GM23248 (cell line): ENCODE measurements around the gene CCDC51. TPM values are rescaled to one million over a fixed set of nuclear protein-coding genes. Genes with fewer than 3 reads are reported as not detected.

Experiments
- DNase-seq: peaks from one replicate; pipeline ENCODE4 v3.0.0-alpha.2; 2015
- H2AFZ ChIP-seq: fragments of 200-600 bp; sonication (generic); 2 replicates; pipeline ENCODE4 v1.6.1; 2016; ENCODE audit warnings: antibody characterized with exemption
- H3F3A ChIP-seq: fragments of 200-600 bp; sonication (generic); 2 replicates; pipeline ENCODE4 v1.6.1; 2016; ENCODE audit warnings: mild to moderate bottlenecking, antibody characterized with exemption, mixed run types; ENCODE audit not compliant: insufficient read depth
- H3K27ac ChIP-seq: fragments of 200-600 bp; sonication (generic); 2 replicates; pipeline ENCODE4 v1.5.1; 2016; ENCODE audit warnings: mild to moderate bottlenecking
- H3K27me3 ChIP-seq: fragments of 200-600 bp; sonication (generic); replicated peaks from 2 replicates; pipeline ENCODE4 v1.6.1; 2016; ENCODE audit warnings: mild to moderate bottlenecking; ENCODE audit not compliant: insufficient read depth
- H3K36me3 ChIP-seq: fragments of 200-600 bp; sonication (generic); 2 replicates; pipeline ENCODE4 v1.6.1; 2016; ENCODE audit warnings: low read depth, mild to moderate bottlenecking
- H3K4me1 ChIP-seq: fragments of 200-600 bp; sonication (generic); 2 replicates; pipeline ENCODE4 v1.6.1; 2016; ENCODE audit warnings: mild to moderate bottlenecking; ENCODE audit not compliant: insufficient read depth
- H3K4me2 ChIP-seq: fragments of 200-600 bp; sonication (generic); one replicate; pipeline ENCODE4 v1.6.1; 2016; ENCODE audit warnings: mild to moderate bottlenecking; ENCODE audit not compliant: unreplicated experiment
- H3K4me3 ChIP-seq: fragments of 200-600 bp; sonication (generic); 2 replicates; pipeline ENCODE4 v1.5.1; 2016; ENCODE audit warnings: mild to moderate bottlenecking
- H3K79me2 ChIP-seq: fragments of 200-600 bp; sonication (generic); 2 replicates; pipeline ENCODE4 v1.6.1; 2016; ENCODE audit warnings: mild to moderate bottlenecking; ENCODE audit not compliant: insufficient read depth
- H3K9ac ChIP-seq: fragments of 200-600 bp; sonication (generic); 2 replicates; pipeline ENCODE4 v1.6.1; 2016; ENCODE audit warnings: mild to moderate bottlenecking
- H3K9me2 ChIP-seq: fragments of 200-600 bp; sonication (generic); 2 replicates; pipeline ENCODE4 v1.6.1; 2016; ENCODE audit warnings: mixed run types, mild to moderate bottlenecking, moderate library complexity; ENCODE audit not compliant: insufficient read depth
- H3K9me3 ChIP-seq: fragments of 200-600 bp; sonication (generic); one replicate; pipeline ENCODE4 v1.6.1; 2017; ENCODE audit warnings: low read depth
- H4K20me1 ChIP-seq: fragments of 200-600 bp; sonication (generic); 2 replicates; pipeline ENCODE4 v1.6.0; 2016; ENCODE audit not compliant: insufficient read depth
- EZH2 ChIP-seq: fragments of 200-600 bp; sonication (generic); IDR thresholded peaks from 2 replicates; pipeline ENCODE4 v1.6.1; 2018; ENCODE audit warnings: antibody characterized with exemption, mild to moderate bottlenecking; ENCODE audit not compliant: insufficient read depth, poor library complexity, severe bottlenecking
- EZH2phosphoT487 ChIP-seq: fragments of 200-600 bp; sonication (generic); IDR thresholded peaks from 2 replicates; pipeline ENCODE4 v1.6.1; 2018; ENCODE audit warnings: antibody characterized with exemption, moderate library complexity, mild to moderate bottlenecking, low read depth; ENCODE audit not compliant: insufficient read depth
- WGBS, 2 experiments: methylation state at CpG; one replicate each; pipeline ENCODE4 v1.1.6; 2015 to 2017; ENCODE audit warnings: low lambda C conversion rate in 2 of 2, low coverage in 1 of 2; ENCODE audit errors: missing lambda C conversion rate in 2 of 2; 5-methylcytosine and 5-hydroxymethylcytosine counted together
- in situ Hi-C: fragments of 300-500 bp; cut with MboI; formaldehyde crosslinking; loops from 2 replicates; pipeline ENCODE4 v1.15.0; 2020
- polyA plus RNA-seq: library from polyadenylated mRNA; unstranded; fragments of >200 nt; fragmentation: Nextera tagmentation; extraction: Ambion mirVana; gene quantifications from 2 replicates; pipeline ENCODE4 v1.2.1, GENCODE V29; 2016
- total RNA-seq: library from RNA; depleted of rRNA; stranded (reverse); fragments of >200 nt; shearing (Covaris generic); gene quantifications from 2 replicates; pipeline ENCODE4 v1.2.3, GENCODE V29; 2014; rRNA removed

Gene CCDC51
- total and polyA plus RNA-seq, 2 experiments from 2014 or later: 10.1 to 14.0 TPM

- H3K9me3 ChIP-seq: no peaks in the 10 kb centered on the region
- peaks cover 18% of the 10 kb centered on the region; the same call in 1 of the 2 replicates for H3K27me3 ChIP-seq
- no peaks in the 10 kb centered on the region for H3F3A ChIP-seq
- no peak for TF ChIP-seq EZH2
- no peak for TF ChIP-seq EZH2phosphoT487
- H3K4me2 ChIP-seq: no peak overlapping the region
- no peak overlapping the region for H3K9ac ChIP-seq
- no peaks in the 10 kb centered on the region for H3K36me3 ChIP-seq
- no peak for DNase-seq
- no peaks in the 10 kb centered on the region for H3K4me1 ChIP-seq
- no peak overlapping the region for H2AFZ ChIP-seq
- no peaks in the 10 kb centered on the region for H3K9me2 ChIP-seq
- in situ Hi-C loops: no loop called here
- H3K4me3 ChIP-seq: no peak overlapping the region
- no peak overlapping the region for H3K27ac ChIP-seq
- no peaks in the 10 kb centered on the region for H4K20me1 ChIP-seq
- WGBS, 2 experiments: 62 to 63% methylated on average over 2 of the region's 2 CpGs
- no peaks in the 10 kb centered on the region for H3K79me2 ChIP-seq
Measured at GRCh38 chr3:48388966-48389365, 51.0 kb downstream of the CCDC51 start.

- no peak overlapping the region for H3K27ac ChIP-seq
- H3K27me3 ChIP-seq: peaks cover 28% of the 10 kb centered on the region
- H3K36me3 ChIP-seq: no peaks in the 10 kb centered on the region
- H3K4me1 ChIP-seq: no peaks in the 10 kb centered on the region
- H3K9ac ChIP-seq: no peak overlapping the region
- in situ Hi-C loops: no loop called here
- no peak overlapping the region for H2AFZ ChIP-seq
- no peak overlapping the region for H3K4me3 ChIP-seq
- TF ChIP-seq EZH2: no peak
- TF ChIP-seq EZH2phosphoT487: no peak
- no peaks in the 10 kb centered on the region for H3K79me2 ChIP-seq
- no peaks in the 10 kb centered on the region for H3K9me3 ChIP-seq
- H3K4me2 ChIP-seq: no peak overlapping the region
- no peaks in the 10 kb centered on the region for H4K20me1 ChIP-seq
- no peaks in the 10 kb centered on the region for H3K9me2 ChIP-seq
- no peak for DNase-seq
- no peaks in the 10 kb centered on the region for H3F3A ChIP-seq
Measured at GRCh38 chr3:48387634-48388033, 52.3 kb downstream of the CCDC51 start.

Other genes with a start within 250 kb of the CCDC51 start
- gene CAMP, start 216.6 kb downstream of the CCDC51 start, total RNA-seq: not detected in 2 replicates
- not detected in 2 replicates for gene CAMP, start 216.6 kb downstream of the CCDC51 start, polyA plus RNA-seq
- gene ZNF589, start 199.0 kb downstream of the CCDC51 start, total RNA-seq: 1.9 and 2.3 TPM in 2 replicates
- 2.2 and 2.4 TPM in 2 replicates for gene ZNF589, start 199.0 kb downstream of the CCDC51 start, polyA plus RNA-seq
- gene NME6, start 138.8 kb downstream of the CCDC51 start, total RNA-seq: 24.3 and 33.3 TPM in 2 replicates
- 28.9 and 30.2 TPM in 2 replicates for gene NME6, start 138.8 kb downstream of the CCDC51 start, polyA plus RNA-seq
- gene SPINK8, start 106.5 kb downstream of the CCDC51 start, total RNA-seq: not detected in 2 replicates
- not detected in 2 replicates for gene SPINK8, start 106.5 kb downstream of the CCDC51 start, polyA plus RNA-seq
- not detected in 2 replicates for gene FBXW12, start 67.9 kb downstream of the CCDC51 start, total RNA-seq
- not detected in 2 replicates for gene FBXW12, start 67.9 kb downstream of the CCDC51 start, polyA plus RNA-seq
- 5.5 and 8.0 TPM in 2 replicates for gene PLXNB1, start 10.0 kb downstream of the CCDC51 start, total RNA-seq
- 3.3 and 4.9 TPM in 2 replicates for gene PLXNB1, start 10.0 kb downstream of the CCDC51 start, polyA plus RNA-seq
- 150 and 244 TPM in 2 replicates for gene TMA7, start 138 bp upstream of the CCDC51 start, total RNA-seq
- gene TMA7, start 138 bp upstream of the CCDC51 start, polyA plus RNA-seq: 535 and 552 TPM in 2 replicates
- gene ATRIP, start 6.6 kb upstream of the CCDC51 start, total RNA-seq: 8.4 and 9.5 TPM in 2 replicates
- 4.2 and 4.6 TPM in 2 replicates for gene ATRIP, start 6.6 kb upstream of the CCDC51 start, polyA plus RNA-seq
- 153 and 154 TPM in 2 replicates for gene SHISA5, start 64.1 kb upstream of the CCDC51 start, total RNA-seq
- 215 and 223 TPM in 2 replicates for gene SHISA5, start 64.1 kb upstream of the CCDC51 start, polyA plus RNA-seq
- gene PFKFB4, start 116.7 kb upstream of the CCDC51 start, total RNA-seq: 12.6 and 15.3 TPM in 2 replicates
- gene PFKFB4, start 116.7 kb upstream of the CCDC51 start, polyA plus RNA-seq: 10.1 and 12.1 TPM in 2 replicates
- 0.25 and 0.86 TPM in 2 replicates for gene UCN2, start 123.7 kb upstream of the CCDC51 start, total RNA-seq
- gene UCN2, start 123.7 kb upstream of the CCDC51 start, polyA plus RNA-seq: 0.25 and 0.45 TPM in 2 replicates
- 27.9 and 33.6 TPM in 2 replicates for gene COL7A1, start 155.2 kb upstream of the CCDC51 start, total RNA-seq
- 11.2 and 11.9 TPM in 2 replicates for gene COL7A1, start 155.2 kb upstream of the CCDC51 start, polyA plus RNA-seq
- 285 and 490 TPM in 2 replicates for gene UQCRC1, start 169.5 kb upstream of the CCDC51 start, total RNA-seq
- gene UQCRC1, start 169.5 kb upstream of the CCDC51 start, polyA plus RNA-seq: 252 and 279 TPM in 2 replicates
- not detected in 2 replicates for gene TMEM89, start 181.7 kb upstream of the CCDC51 start, total RNA-seq
- not detected in 2 replicates for gene TMEM89, start 181.7 kb upstream of the CCDC51 start, polyA plus RNA-seq
- 21.1 and 28.3 TPM in 2 replicates for gene SLC26A6, start 195.3 kb upstream of the CCDC51 start, total RNA-seq
- 11.2 and 13.4 TPM in 2 replicates for gene SLC26A6, start 195.3 kb upstream of the CCDC51 start, polyA plus RNA-seq
- 1.4 TPM in 2 replicates for gene CELSR3, start 222.8 kb upstream of the CCDC51 start, total RNA-seq
- gene CELSR3, start 222.8 kb upstream of the CCDC51 start, polyA plus RNA-seq: 0.30 and 0.40 TPM in 2 replicates
- 32.5 and 39.3 TPM in 2 replicates for gene NCKIPSD, start 245.8 kb upstream of the CCDC51 start, total RNA-seq
- gene NCKIPSD, start 245.8 kb upstream of the CCDC51 start, polyA plus RNA-seq: 20.6 and 21.7 TPM in 2 replicates